IMR-90 (cell line): ENCODE measurements around the gene ISCA1. TPM values are rescaled to one million over a fixed set of nuclear protein-coding genes. Genes with fewer than 3 reads are reported as not detected.
A peak's percentile ranks its signal among the peaks of the same experiment; 100 is the strongest.

ENCODE experiments used
- ATAC-seq: fragments of 200-7000 bp; cut with Tn5 transposase; 2 replicates; pipeline ENCODE4 v1.9.1; 2020; ENCODE audit warnings: low read depth, mild to moderate bottlenecking, moderate library complexity
- BruUV-seq: library from RNA; stranded (reverse); fragments of 400-500 nt; replicated peaks from 2 replicates; lab custom pipeline; 2021; lab: Mats Ljungman, UMichigan
- CTCF ChIA-PET: fragments of 300-600 bp; formaldehyde crosslinking; extraction: SDS; loops from one replicate; lab custom pipeline; 2021; ENCODE audit warnings: antibody characterized with exemption; lab: Yijun Ruan, JAX
- POLR2A ChIA-PET: fragments of 300-600 bp; sonication (Branson Sonifier 250); formaldehyde crosslinking; loops from one replicate; lab custom pipeline; 2022; ENCODE audit warnings: antibody characterized with exemption; ENCODE audit not compliant: unreplicated experiment; lab: Charles Lee
- DNase-seq: peaks from one replicate; pipeline ENCODE4 v3.0.0; 2013
- H2AFZ ChIP-seq: replicated peaks from 2 replicates; pipeline ENCODE3; 2013; ENCODE audit warnings: low read length, mild to moderate bottlenecking; ENCODE audit not compliant: poor library complexity
- H2AK5ac ChIP-seq: 2 replicates; pipeline ENCODE4 v1.6.1; 2013; ENCODE audit warnings: low read depth, low read length, inconsistent platforms
- H2AK9ac ChIP-seq: replicated peaks from 2 replicates; pipeline ENCODE3; 2013; ENCODE audit warnings: mild to moderate bottlenecking, low read depth, low read length, moderate library complexity; ENCODE audit not compliant: poor library complexity
- H2BK120ac ChIP-seq: 2 replicates; pipeline ENCODE4 v1.6.1; 2013; ENCODE audit warnings: low read depth, low read length, inconsistent platforms
- H2BK15ac ChIP-seq: 3 replicates; pipeline ENCODE4 v1.6.1; 2013; ENCODE audit warnings: low read depth, low read length, inconsistent platforms
- H2BK20ac ChIP-seq: 2 replicates; pipeline ENCODE4 v1.6.1; 2013; ENCODE audit warnings: low read depth, mild to moderate bottlenecking, inconsistent platforms, low read length, moderate library complexity
- H2BK5ac ChIP-seq: 2 replicates; pipeline ENCODE4 v1.6.1; 2013; ENCODE audit warnings: mild to moderate bottlenecking, low read depth, low read length, inconsistent platforms; ENCODE audit not compliant: poor library complexity, severe bottlenecking
- H3K14ac ChIP-seq: replicated peaks from 2 replicates; pipeline ENCODE4 v1.6.1; 2013; ENCODE audit warnings: low read depth, low read length, inconsistent platforms
- H3K18ac ChIP-seq: 2 replicates; pipeline ENCODE4 v1.6.1; 2013; ENCODE audit warnings: low read depth, low read length, control low read depth
- H3K23ac ChIP-seq: 2 replicates; pipeline ENCODE4 v1.6.1; 2013; ENCODE audit warnings: low read depth, low read length, inconsistent platforms
- H3K27ac ChIP-seq: 2 replicates; pipeline ENCODE4 v1.5.1; 2013; ENCODE audit warnings: mild to moderate bottlenecking, control low read depth, low read length; ENCODE audit not compliant: insufficient read depth
- H3K27me3 ChIP-seq: 2 replicates; pipeline ENCODE4 v1.6.1; 2013; ENCODE audit warnings: low read length; ENCODE audit not compliant: control insufficient read depth, insufficient read depth
- H3K36me3 ChIP-seq: 2 replicates; pipeline ENCODE4 v1.6.1; 2013; ENCODE audit warnings: low read length, mixed read lengths; ENCODE audit not compliant: control insufficient read depth, insufficient read depth
- H3K4ac ChIP-seq: 2 replicates; pipeline ENCODE4 v1.6.1; 2013; ENCODE audit warnings: low read depth, low read length, inconsistent platforms
- H3K4me1 ChIP-seq: 2 replicates; pipeline ENCODE4 v1.6.1; 2013; ENCODE audit warnings: low read length, mixed read lengths; ENCODE audit not compliant: control insufficient read depth, insufficient read depth
- H3K4me2 ChIP-seq: 2 replicates; pipeline ENCODE4 v1.6.1; 2013; ENCODE audit warnings: low read depth, mild to moderate bottlenecking, control low read depth, low read length, moderate library complexity
- H3K4me3 ChIP-seq: 2 replicates; pipeline ENCODE4 v1.5.1; 2013; ENCODE audit warnings: low read depth, mild to moderate bottlenecking, control low read depth, low read length, moderate library complexity; ENCODE audit not compliant: insufficient read depth
- H3K56ac ChIP-seq: 2 replicates; pipeline ENCODE4 v1.6.1; 2013; ENCODE audit warnings: low read length, inconsistent platforms; ENCODE audit not compliant: insufficient read depth; ENCODE audit errors: extremely low read depth
- H3K79me1 ChIP-seq, 2 experiments: 2 replicates each; pipeline ENCODE4 v1.6.1; 2013; ENCODE audit warnings: low read length in 2 of 2, inconsistent platforms in 1 of 2, low read depth in 1 of 2
- H3K9ac ChIP-seq: 2 replicates; pipeline ENCODE4 v1.6.1; 2013; ENCODE audit warnings: low read depth, low read length, control low read depth
- H3K9me1 ChIP-seq: 2 replicates; pipeline ENCODE4 v1.6.1; 2013; ENCODE audit warnings: low read length, inconsistent platforms; ENCODE audit not compliant: insufficient read depth
- H3K9me3 ChIP-seq: 2 replicates; pipeline ENCODE4 v1.6.1; 2013; ENCODE audit warnings: low read length; ENCODE audit not compliant: control insufficient read depth, insufficient read depth
- H4K20me1 ChIP-seq: 2 replicates; pipeline ENCODE4 v1.6.1; 2013; ENCODE audit warnings: low read length, inconsistent platforms; ENCODE audit not compliant: insufficient read depth
- H4K5ac ChIP-seq: 2 replicates; pipeline ENCODE4 v1.6.1; 2013; ENCODE audit warnings: mild to moderate bottlenecking, low read depth, low read length, control low read depth
- H4K8ac ChIP-seq, 2 experiments: 2 replicates each; pipeline ENCODE4 v1.6.1; 2013; ENCODE audit warnings: low read depth in 2 of 2, low read length in 2 of 2, control low read depth in 1 of 2, inconsistent platforms in 1 of 2
- H4K91ac ChIP-seq: 2 replicates; pipeline ENCODE4 v1.6.1; 2013; ENCODE audit warnings: low read depth, low read length, inconsistent platforms; ENCODE audit not compliant: insufficient read depth
- CEBPB ChIP-seq: IDR thresholded peaks from 2 replicates; pipeline ENCODE4 v1.6.1; 2012; ENCODE audit warnings: low read depth, low read length, improper control_type of control experiment
- MAFK ChIP-seq: IDR thresholded peaks from 2 replicates; pipeline ENCODE4 v1.6.1; 2012; ENCODE audit warnings: low read depth, low read length, improper control_type of control experiment
- RFX5 ChIP-seq: IDR thresholded peaks from 2 replicates; pipeline ENCODE4 v1.8.0; 2012; ENCODE audit warnings: low read depth, mild to moderate bottlenecking, low read length, moderate library complexity
- USF2 ChIP-seq: fragments of 150-350 bp; IDR thresholded peaks from 2 replicates; pipeline ENCODE4 v1.6.1; 2017; ENCODE audit warnings: mild to moderate bottlenecking, antibody characterized with exemption, low read length, low read depth
- WGBS, 2 experiments: methylation state at CpG; one replicate each; pipeline versions ENCODE4 v1.1.5 to v1.1.7; 2013; ENCODE audit warnings: missing lambda C conversion rate in 2 of 2; ENCODE audit not compliant: insufficient read length in 1 of 2; ENCODE audit errors: extremely low coverage in 2 of 2; 5-methylcytosine and 5-hydroxymethylcytosine counted together
- dilution Hi-C: fragments of 300-500 bp; cut with HindIII; formaldehyde crosslinking; loops from one replicate; pipeline ENCODE4 v1.14.3; 2018; ENCODE audit warnings: low sequenced_read_pairs; ENCODE audit not compliant: unreplicated experiment
- in situ Hi-C: fragments of 300-500 bp; cut with MboI; formaldehyde crosslinking; loops from 3 replicates; pipeline ENCODE4 v1.14.3; 2019; ENCODE audit warnings: low sequenced_read_pairs, inconsistent platforms, mixed read lengths
- intact Hi-C: fragments of 100-400 bp; cut with micrococcal nuclease; formaldehyde crosslinking; loops from 2 replicates; pipeline ENCODE4 v1.10.0; 2022
- polyA plus RNA-seq, 3 experiments: library from polyadenylated mRNA; depleted of rRNA; stranded (reverse); fragments of >200 nt; gene quantifications; 2 replicates each; pipeline ENCODE4 v1.2.3, GENCODE V29; 2012; ENCODE audit warnings: low replicate concordance in 1 of 3
- total RNA-seq: library from RNA; depleted of rRNA; stranded (reverse); fragments of >200 nt; gene quantifications from 2 replicates; pipeline ENCODE4 v1.2.3, GENCODE V29; 2012

Gene ISCA1
- total and polyA plus RNA-seq, 2 of the 4 experiments (the other 2 are of a cell fraction): 14.7 to 15.1 TPM

- 33% methylated on average over 2 of the region's 6 CpGs; no CpG with 5 or more reads in 1 of the 2 experiments for WGBS, 2 experiments
- dilution Hi-C loops (no loop called here), in situ Hi-C loops (no loop called here), intact Hi-C loops (loop anchor here (10.0 kb wide), 1 partner anchor 422 kb away; no protein-coding TSS in a partner anchor)
- Histone ChIP-seq H2AFZ (peak overlapping the region; percentile 69), H2AK5ac (no peak overlapping the region), H4K5ac (no peak overlapping the region), H3K4ac (no peak overlapping the region), H2BK5ac (no peak overlapping the region), H3K4me1 (no peaks in the 10 kb centered on the region; the same call in 1 of the 2 replicates), H3K27me3 (no peaks in the 10 kb centered on the region), H3K18ac (no peak overlapping the region), H3K4me2 (peak overlapping the region; percentile 39; the same call in 1 of the 2 replicates), H3K9me1 (no peaks in the 10 kb centered on the region), H3K27ac (no peak overlapping the region), H3K9ac (no peak overlapping the region), H4K91ac (no peak overlapping the region), H2BK120ac (no peak overlapping the region), H3K56ac (no peak overlapping the region), H3K23ac (0 out of 2 replicates have a peak overlapping the region, but pooled peaks have one; percentile 38), H2AK9ac (no peak overlapping the region), H3K14ac (no peak overlapping the region), H3K79me1 (no peaks in the 10 kb centered on the region), H3K9me3 (no peaks in the 10 kb centered on the region), H2BK15ac (no peak overlapping the region), H2BK20ac (no peak overlapping the region), H3K4me3 (no peak overlapping the region), H4K20me1 (no peaks in the 10 kb centered on the region), H4K8ac (no peak overlapping the region), H3K36me3 (no peaks in the 10 kb centered on the region)
- ChIA-PET POLR2A (no interaction called here), CTCF (no interaction called here)
- ATAC-seq: no peak
- BruUV-seq: no TSS peak
- TF ChIP-seq RFX5 (no peak), MAFK (no peak), CEBPB (no peak), USF2 (no peak)
- no peak for DNase-seq
Measured at GRCh38 chr9:86246752-86247161, 35.6 kb downstream of the ISCA1 start.
